ENCODE data around the gene IRF5. TPM values are rescaled to one million over a fixed set of nuclear protein-coding genes. Genes with fewer than 3 reads are reported as not detected.
"Not testable (repeated sequence)": the region's sequence is repeated elsewhere in the genome, so short reads cannot be mapped to it uniquely, and the experiment has no call there.

Gene IRF5
- polyA plus RNA-seq, 1 experiment = 0.36 TPM

DNA sequence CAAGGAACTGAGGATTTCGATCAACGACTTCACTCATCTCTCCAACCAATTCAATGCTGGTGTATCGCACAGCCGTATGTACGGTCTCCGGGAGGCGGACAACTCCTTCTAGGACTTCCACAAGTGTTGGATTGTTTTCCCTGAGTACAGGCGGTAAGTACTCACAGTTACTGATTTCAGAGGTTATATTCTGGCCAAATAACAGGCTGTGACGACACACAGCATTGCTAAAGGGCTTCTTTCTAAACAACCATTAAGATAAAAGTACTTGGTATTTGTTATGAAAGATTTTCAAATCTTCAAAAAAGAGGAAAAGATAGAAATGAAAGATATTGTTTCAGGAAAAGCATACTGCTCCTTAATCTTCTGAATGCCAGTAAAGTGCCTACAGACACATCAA lies 52.2 kb downstream of the IRF5 start:
- Histone ChIP-seq H3K4me3 (ENCODE audit: low read depth, low read length) (no peak overlapping the region), H3K36me3 (ENCODE audit: control insufficient read depth, insufficient read depth, low read length) (no peaks in the 10 kb centered on the region; the same call in none of the 2 replicates), H3K27me3 (ENCODE audit: control insufficient read depth, insufficient read depth, low read length) (no peaks in the 10 kb centered on the region)
- TF ChIP-seq, protein P1, sequence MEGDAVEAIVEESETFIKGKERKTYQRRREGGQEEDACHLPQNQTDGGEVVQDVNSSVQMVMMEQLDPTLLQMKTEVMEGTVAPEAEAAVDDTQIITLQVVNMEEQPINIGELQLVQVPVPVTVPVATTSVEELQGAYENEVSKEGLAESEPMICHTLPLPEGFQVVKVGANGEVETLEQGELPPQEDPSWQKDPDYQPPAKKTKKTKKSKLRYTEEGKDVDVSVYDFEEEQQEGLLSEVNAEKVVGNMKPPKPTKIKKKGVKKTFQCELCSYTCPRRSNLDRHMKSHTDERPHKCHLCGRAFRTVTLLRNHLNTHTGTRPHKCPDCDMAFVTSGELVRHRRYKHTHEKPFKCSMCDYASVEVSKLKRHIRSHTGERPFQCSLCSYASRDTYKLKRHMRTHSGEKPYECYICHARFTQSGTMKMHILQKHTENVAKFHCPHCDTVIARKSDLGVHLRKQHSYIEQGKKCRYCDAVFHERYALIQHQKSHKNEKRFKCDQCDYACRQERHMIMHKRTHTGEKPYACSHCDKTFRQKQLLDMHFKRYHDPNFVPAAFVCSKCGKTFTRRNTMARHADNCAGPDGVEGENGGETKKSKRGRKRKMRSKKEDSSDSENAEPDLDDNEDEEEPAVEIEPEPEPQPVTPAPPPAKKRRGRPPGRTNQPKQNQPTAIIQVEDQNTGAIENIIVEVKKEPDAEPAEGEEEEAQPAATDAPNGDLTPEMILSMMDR (IDR thresholded peaks at IDR 0.05; ENCODE audit: insufficient read depth, low read depth, low read length) = no peak
- DNase-seq (ENCODE audit: low read depth) = no peak
- ChIA-PET CTCF (interaction anchor here (1.0 kb wide), 1 partner anchor 21 kb away, joined by 3 read pairs; no protein-coding TSS in a partner anchor), POLR2A (no interaction called here)

DNA sequence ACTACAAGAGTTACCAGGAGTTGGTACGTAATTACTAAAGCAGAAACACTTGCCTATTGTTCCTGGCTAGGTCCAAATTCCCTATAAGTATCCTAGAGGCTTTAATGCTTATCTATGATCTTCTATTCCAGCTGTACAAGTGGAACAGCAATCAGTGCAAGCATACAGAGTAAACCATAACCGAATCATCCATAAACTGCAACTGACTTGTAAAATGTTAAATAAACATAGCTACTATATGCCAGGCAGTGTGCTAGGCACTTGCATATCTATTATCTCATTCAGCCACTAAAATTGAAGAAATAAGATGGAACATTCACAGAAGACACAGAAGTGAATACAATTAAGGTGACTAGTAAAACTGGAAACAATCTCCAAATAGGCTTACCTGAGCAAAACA lies 55.7 kb downstream of the IRF5 start:
- CTCF ChIA-PET = interaction anchor here (1.1 to 1.5 kb wide), 3 partner anchors 9 to 23 kb away, joined by 3 to 5 read pairs (median 4); no protein-coding TSS in a partner anchor
- POLR2A ChIA-PET = no interaction called here
- H3K4me3 ChIP-seq (ENCODE audit: low read depth, low read length) = no peak overlapping the region
- H3K27me3 ChIP-seq (ENCODE audit: control insufficient read depth, insufficient read depth, low read length) = no peaks in the 10 kb centered on the region
- TF ChIP-seq, protein P1 (IDR thresholded peaks at IDR 0.05; ENCODE audit: insufficient read depth, low read depth, low read length) = no peak
- H3K36me3 ChIP-seq (ENCODE audit: control insufficient read depth, insufficient read depth, low read length) = peaks cover 2% of the 10 kb centered on the region
- DNase-seq (ENCODE audit: low read depth) = no peak

DNA sequence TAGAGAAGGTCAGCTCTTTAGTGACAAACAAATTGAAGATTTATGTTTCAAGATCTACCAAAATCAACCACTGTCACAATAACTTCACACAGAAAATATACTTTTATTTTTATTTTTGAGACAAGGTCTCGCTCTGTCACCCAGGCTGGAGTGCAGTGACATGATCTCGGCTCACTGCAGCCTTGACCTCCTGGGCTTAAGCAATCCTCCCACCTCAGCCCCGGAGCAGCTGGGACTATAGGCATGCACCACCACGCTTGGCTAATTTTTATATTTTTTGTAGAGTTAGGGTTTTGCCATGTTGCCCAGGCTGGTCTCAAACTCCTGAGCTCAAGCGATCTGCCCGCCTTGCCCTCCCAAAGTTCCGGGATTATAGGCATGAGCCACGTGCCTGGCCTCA lies 56.8 kb downstream of the IRF5 start:
- H3K36me3 ChIP-seq (ENCODE audit: control insufficient read depth, insufficient read depth, low read length); DNase-seq (ENCODE audit: low read depth); H3K4me3 ChIP-seq (ENCODE audit: low read depth, low read length); POLR2A ChIA-PET; H3K27me3 ChIP-seq (ENCODE audit: control insufficient read depth, insufficient read depth, low read length): not testable (repeated sequence)
- CTCF ChIA-PET = interaction anchor here (0.6 kb wide), 1 partner anchor 66 kb away, joined by 3 read pairs; no protein-coding TSS in a partner anchor

DNA sequence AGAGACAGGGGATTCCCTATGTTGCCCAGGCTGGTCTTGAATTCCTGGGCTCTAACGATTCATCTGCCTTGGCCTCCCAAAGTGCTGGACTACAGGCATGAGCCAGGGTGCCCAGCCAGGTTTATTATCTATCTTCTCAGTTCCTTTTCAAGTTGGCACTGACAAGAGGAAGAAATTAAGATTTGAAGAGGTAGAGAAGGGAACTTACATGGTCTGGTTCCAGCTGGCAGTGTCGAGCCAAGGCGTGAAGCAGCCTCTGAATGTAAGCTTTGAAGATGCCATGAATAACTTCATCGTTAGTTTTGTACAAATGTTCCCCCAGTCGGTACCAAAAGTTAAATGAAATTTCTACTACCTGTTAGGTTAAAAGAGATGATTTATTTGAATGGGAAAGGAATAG lies 59.5 kb downstream of the IRF5 start:
- Histone ChIP-seq H3K4me3 (ENCODE audit: low read depth, low read length) (no peak overlapping the region), H3K27me3 (ENCODE audit: control insufficient read depth, insufficient read depth, low read length) (no peaks in the 10 kb centered on the region), H3K36me3 (ENCODE audit: control insufficient read depth, insufficient read depth, low read length) (peaks cover 2% of the 10 kb centered on the region)
- ChIA-PET CTCF (interaction anchor here (1.7 kb wide), 1 partner anchor 94 kb away, joined by 4 read pairs; no protein-coding TSS in a partner anchor), POLR2A (interaction anchor here (0.6 kb wide), 1 partner anchor 153 kb away, joined by 3 read pairs; no protein-coding TSS in a partner anchor)
- TF ChIP-seq, protein P1 (IDR thresholded peaks at IDR 0.05; ENCODE audit: insufficient read depth, low read depth, low read length) = no peak
- DNase-seq (ENCODE audit: low read depth) = no peak

Small RNA genes lying within 50 kb of the gene (small RNA-seq; reads per million reads assigned to genes)
- not detected for gene RN7SL306P (ENCODE audit: insufficient read length, low read depth, low replicate concordance)

Other genes starting within 250 kb of the IRF5 start
- 346 and 812 TPM in 2 replicates for gene CALU, start 198.6 kb upstream of the IRF5 start, polyA plus RNA-seq (2011; rRNA removed)
- not detected in 2 replicates for gene OPN1SW, start 162.1 kb upstream of the IRF5 start, polyA plus RNA-seq (2011; rRNA removed)
- gene CCDC136, start 146.0 kb upstream of the IRF5 start, polyA plus RNA-seq (2011; rRNA removed) = 13.1 and 13.2 TPM in 2 replicates
- gene FLNC, start 107.5 kb upstream of the IRF5 start, polyA plus RNA-seq (2011; rRNA removed) = 24.6 and 58.6 TPM in 2 replicates
- gene ATP6V1F, start 75.1 kb upstream of the IRF5 start, polyA plus RNA-seq (2011; rRNA removed) = 192 and 198 TPM in 2 replicates
- 0.02 TPM in 1 of 2 replicates, not detected in the other for gene KCP, start 27.2 kb upstream of the IRF5 start, polyA plus RNA-seq (2011; rRNA removed)
- 36.2 and 43.5 TPM in 2 replicates for gene TNPO3, start 117.2 kb downstream of the IRF5 start, polyA plus RNA-seq (2011; rRNA removed)
- 0.22 and 0.29 TPM in 2 replicates for gene TSPAN33, start 206.8 kb downstream of the IRF5 start, polyA plus RNA-seq (2011; rRNA removed)

Measured in BJ (cell line).